Measurements from ENCODE around the gene CDH4.

DNA sequence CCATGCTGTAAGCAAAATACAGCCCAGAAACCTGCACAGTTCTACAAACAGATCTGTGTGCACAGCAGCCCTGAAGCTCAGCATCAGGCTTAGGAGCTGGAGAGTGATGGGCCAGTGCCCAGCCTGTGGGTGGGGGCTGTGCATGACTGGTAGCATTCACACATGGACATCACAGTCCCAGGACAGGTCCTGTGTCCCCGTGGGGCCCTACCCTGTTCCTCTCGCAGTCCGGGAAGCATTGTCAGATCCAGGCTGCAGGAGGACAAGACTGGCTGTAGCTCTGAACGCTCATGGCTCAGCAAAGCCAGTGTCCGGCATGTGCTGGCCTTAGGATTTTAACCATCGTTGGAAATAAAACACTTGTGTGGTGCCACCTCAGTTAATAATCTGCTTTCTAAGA lies 234.1 kb downstream of the CDH4 start:
- TF ChIP-seq EP300 (IDR thresholded peaks at IDR 0.05): no peak
- TF ChIP-seq, protein P1, sequence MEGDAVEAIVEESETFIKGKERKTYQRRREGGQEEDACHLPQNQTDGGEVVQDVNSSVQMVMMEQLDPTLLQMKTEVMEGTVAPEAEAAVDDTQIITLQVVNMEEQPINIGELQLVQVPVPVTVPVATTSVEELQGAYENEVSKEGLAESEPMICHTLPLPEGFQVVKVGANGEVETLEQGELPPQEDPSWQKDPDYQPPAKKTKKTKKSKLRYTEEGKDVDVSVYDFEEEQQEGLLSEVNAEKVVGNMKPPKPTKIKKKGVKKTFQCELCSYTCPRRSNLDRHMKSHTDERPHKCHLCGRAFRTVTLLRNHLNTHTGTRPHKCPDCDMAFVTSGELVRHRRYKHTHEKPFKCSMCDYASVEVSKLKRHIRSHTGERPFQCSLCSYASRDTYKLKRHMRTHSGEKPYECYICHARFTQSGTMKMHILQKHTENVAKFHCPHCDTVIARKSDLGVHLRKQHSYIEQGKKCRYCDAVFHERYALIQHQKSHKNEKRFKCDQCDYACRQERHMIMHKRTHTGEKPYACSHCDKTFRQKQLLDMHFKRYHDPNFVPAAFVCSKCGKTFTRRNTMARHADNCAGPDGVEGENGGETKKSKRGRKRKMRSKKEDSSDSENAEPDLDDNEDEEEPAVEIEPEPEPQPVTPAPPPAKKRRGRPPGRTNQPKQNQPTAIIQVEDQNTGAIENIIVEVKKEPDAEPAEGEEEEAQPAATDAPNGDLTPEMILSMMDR (IDR thresholded peaks at IDR 0.05): no peak
